Embryonic facial prominence (tissue), 1 donor: ENCODE measurements around the gene ANKRD34A.
A peak's percentile ranks its signal among the peaks of the same experiment; 100 is the strongest.

Experiments
- DNase-seq: peaks from one replicate; pipeline ENCODE4 v3.0.0-alpha.2; 2016; ENCODE audit errors: extremely low spot score

Gene ANKRD34A

DNA sequence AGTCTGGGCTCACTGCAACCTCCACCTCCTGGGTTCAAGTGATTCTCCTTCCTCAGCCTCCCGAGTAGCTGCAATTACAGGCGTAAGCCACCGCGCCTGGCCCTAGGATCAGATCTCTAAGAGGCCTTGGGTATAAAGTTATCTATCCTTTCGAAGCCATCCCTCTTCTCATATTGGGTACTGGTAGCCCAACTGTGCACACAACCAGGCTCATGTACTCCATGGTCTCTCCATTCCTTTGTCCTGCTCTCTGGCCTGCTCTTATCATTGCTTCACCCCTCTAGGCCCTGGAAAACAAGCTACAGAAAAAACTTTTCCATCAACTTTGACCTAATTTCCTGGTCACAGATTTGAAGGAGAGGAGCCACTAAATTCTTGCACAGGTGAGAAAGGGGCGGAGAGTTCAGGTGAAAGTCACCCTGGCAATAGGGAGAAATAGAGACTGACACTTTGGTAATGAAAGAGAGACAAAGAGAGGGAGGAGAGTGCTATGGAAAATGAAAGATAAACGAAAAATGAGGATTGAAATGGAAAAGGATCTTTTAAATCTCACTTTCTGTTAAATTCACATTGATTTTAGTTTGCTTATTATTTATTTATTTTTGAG lies 26.0 kb upstream of the ANKRD34A start:
- DNase-seq, result no peak

DNA sequence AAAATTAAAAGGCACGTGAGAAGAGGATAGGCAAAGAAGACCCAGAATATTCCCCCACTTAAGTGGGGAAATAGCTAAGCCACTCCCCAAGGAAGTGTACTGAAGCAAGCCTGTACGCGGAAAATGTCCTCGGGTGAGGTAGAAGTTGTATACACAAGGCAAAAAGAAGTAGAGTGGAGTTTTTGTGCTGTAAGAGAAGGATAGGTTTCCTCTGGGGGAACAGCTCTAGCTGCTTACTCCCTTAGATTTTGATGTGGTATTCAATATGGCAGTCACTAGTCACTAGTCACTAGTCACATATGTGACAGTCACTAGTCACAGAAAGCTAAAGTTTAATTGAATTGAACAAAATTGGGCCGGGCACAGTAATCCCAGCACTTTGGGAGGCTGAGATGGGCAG lies 24.4 kb upstream of the ANKRD34A start:
- no peak for DNase-seq

DNA sequence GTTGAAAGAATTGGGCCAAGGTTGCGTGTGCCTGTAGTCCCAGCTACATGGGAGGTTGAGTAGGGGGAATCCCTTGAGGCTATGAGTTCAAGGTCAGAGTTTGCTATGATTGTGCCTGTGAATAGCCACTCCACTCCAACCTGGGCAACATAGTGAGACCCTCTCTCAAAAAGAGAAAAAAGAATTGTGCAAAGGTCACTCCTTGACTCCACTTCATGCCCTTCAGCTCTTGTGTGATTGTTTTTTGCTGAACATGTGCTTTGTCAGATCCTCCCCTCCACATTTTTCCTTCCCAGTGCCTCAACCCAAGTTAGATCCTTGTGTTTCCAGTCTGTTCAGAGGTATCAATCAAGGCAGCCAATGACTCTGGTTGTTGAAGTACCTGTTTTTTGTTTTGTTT lies 23.6 kb upstream of the ANKRD34A start:
- DNase-seq, result no peak

DNA sequence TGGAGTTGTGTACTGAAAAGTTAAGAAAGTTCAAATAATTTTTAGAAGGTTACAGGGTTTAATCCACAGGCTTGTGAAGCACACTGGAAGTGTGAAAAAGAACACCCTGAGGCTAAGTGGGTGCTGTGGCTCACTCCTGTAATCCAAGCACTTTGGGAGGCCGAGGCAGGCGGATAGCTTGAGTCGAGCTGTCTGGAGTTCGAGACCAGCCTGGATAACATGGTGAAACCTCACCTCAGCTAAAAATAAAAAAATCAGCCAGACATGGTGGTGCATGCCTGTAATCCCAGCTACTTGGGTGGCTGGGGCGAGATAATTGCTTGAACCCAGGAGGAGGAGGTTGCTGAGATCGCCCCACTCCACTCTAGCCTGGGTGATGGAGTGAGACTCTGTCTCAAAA lies 22.2 kb upstream of the ANKRD34A start:
- DNase-seq, result no peak

DNA sequence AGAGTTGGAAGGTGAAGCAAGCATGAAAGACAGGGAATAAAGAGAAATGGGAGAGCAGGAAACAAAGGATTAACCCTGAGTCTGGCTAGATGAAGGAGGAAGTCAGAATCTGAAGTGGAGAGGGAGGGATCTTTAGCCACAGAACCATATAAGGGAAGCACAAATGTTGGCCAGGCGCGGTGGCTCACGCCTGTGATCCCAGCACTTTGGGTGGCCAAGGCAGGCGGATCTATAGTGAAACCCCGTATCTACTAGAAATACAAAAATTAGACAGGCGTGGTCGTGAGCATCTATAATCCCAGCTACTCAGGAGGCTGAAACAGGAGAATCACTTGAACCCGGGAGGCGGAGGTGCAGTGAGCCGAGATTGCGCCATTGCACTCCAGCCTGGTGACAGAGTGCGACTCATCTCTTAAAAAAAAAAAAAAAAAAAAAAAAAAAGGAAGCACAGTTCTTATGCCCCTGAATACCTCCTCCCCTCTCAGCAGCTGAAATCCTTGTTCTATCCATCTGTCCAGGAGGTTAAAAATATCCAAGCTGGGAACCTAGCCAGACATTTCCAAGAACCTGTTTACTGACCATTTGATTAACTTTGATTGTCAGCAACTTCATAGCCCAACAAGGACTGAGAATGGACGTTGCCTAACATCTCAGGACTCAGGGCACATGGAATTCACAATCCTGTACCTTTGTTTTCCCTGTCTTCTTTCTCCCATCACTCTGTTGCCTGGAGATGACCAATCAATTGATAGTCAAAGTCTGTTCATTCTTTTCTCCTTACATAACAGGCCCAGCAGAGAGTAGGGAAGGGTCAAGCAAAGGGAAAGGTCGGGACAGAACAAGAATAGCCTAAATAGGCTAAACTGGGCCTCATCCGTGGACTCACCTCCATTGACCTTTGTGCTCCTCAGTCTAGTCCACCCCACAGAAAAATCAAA lies 21.4 kb upstream of the ANKRD34A start:
- no peak for DNase-seq

DNA sequence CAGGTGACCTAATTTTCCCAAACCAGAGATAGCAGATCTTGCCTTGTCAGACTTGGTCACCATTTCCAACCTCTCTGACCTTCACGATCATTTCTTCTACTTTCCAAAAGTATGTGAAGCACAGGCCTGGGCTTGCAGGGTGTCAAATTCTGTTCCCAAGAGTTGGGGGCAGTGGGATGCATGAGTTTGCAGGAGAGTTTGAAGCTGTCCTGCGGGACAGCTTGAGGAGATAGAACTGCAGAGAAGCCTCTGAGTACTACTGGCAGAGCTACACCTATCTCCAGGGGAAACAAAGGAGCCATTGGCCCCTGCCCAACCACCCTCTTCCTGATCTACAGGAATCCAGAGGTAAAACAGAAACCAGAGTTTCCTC lies 20.7 kb upstream of the ANKRD34A start:
- DNase-seq, result no peak

DNA sequence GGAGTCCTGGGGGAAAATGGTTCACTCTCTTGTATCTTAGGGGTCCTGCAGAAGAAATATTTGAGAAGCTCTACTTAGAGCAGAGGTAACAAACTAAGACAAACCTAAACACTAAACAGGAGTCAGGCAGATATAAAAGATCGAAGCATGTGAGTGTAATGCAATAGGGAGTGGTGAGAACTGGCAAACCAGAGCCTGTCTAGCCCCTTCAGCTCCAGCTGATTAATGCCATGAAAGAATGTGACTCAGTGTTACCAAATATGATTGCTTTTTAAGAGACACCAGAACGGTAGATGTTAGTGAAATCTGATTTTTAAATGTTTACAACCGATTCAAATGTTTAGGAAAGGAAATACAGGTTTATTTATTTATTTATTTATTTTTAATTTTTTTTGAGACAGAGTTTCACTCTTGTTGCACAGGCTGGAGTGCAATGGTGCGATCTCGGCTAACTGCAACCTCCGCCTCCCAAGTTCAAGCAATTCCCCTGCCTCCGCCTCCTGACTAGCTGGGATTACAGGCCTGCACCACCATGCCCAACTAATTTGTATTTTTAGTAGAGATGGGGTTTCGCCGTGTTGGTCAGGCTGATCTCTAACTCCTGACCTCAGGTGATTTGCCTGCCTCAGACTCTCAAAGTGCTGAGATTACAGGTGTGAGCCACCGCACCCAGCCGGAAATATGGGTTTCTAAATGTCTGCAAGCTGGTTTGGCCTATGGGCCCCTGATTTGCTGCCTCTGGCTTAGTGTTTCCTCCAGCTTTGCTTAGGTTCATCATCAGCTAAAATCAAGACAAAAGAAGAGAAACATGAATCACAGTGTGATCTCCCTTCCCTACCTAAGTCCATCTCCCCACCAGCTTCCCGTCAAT lies 19.8 kb upstream of the ANKRD34A start:
- no peak for DNase-seq

DNA sequence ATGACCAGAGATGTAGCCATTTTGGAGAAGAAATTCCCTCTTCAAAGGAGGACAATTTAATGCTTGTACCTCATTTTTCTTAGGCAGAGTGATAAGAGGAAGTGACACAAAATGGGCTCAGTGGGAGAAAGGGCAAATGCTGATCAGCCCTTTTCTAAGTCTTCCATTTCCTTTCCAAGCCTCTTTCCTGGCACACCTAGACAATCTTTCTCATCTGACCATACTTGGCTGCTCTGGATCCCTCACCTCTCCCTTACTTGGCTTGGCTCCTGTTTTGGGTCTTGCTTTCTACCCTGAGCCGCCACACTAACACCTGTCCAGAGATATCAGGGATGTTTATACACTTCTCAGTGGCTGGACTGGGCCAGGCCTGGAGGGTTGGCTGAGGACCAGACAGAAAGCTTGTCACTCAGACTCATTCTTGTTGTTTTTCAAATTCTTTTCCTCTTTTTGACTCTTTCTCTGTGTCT lies 18.9 kb upstream of the ANKRD34A start:
- DNase-seq, result no peak

DNA sequence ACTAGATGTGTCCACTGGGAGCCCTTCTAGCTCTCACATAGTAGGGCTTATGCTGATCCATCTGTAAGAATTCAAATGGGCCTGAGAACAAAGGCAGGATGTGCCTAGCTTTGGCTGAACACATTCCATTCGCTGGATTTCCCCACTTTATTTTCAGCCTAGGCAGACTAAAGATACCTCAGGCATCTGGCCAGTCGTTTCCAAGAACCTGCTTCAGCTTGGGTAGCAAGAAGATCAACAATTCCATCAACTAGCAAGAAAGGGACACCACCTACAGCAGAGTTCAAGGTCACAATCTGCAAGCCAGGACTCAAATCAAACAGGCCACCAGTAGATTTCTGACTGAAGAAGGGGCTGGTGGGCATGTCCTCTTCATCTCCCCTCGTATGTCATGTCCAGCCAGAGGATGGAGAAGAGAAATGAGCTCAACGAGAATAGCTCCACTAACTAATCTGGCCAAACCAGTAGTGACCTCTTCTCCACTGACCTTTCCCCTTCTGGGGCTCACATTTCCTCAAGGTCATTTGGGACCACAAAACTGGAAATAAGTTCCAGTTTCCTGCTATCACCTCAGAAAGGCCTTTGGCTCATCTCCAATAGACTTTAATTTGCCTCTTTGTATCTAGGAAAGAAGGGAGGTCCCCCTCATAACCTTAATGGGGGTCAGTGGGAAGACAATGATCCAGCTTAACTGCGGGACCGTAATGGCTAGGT lies 17.8 kb upstream of the ANKRD34A start:
- no peak for DNase-seq

DNA sequence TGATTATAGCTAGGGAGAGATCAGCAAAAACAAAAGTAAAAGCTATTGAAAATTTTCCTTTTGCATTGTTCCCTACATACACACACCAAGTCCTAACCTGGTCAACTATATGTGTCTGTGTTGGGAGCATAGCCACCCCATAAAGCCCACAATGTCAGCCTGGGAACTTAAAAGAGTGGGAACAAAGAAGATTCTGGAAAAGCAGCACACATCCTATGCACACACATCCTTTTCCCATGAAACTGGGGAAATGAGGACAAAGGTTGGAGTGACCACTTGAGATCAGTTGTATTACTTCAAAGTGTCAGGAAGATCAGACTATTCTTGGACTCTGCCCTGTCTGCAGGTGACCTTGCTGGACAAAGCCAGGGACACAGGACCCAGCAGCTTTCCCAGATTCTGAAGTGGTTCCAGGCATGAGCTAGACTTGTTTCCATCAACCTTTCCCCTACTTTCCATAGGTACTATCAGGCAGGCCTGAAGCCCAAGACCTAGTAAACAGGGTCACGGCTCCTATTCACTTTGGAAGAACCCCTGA lies 16.2 kb upstream of the ANKRD34A start:
- DNase-seq, result no peak

DNA sequence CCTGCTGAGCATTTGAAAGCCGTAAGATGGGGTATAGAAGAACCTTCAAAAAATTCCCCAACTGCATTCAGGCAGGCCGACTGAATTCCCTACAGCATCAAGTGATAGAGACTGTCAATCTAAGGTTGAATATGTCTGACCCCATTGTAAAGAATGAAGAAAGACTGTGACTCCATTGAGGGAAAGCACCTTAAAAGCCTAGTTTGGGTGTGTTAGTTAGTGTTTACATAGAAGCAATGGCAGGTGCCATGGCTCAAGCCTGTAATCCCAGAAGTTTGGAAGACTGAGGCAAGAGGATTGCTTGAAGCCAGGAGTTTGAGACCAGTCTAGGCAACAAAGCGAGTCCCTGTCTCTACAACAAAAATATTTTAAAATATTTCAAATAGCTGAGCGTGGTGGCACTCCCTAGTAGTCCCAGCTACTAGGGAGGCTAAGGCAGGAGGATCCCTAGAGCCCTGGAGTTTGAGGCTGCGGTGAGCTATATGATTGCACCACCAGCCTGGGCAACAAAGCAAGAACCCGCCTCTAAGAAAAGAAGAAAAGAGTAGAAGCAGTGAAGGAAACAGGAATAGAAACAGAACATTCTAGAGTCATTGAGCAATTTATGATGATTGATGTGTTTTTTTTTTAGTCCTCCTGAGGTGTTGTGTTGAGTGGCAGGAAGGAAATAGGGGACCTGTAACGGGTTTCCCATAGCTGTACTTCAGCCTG lies 15.5 kb upstream of the ANKRD34A start:
- no peak for DNase-seq

DNA sequence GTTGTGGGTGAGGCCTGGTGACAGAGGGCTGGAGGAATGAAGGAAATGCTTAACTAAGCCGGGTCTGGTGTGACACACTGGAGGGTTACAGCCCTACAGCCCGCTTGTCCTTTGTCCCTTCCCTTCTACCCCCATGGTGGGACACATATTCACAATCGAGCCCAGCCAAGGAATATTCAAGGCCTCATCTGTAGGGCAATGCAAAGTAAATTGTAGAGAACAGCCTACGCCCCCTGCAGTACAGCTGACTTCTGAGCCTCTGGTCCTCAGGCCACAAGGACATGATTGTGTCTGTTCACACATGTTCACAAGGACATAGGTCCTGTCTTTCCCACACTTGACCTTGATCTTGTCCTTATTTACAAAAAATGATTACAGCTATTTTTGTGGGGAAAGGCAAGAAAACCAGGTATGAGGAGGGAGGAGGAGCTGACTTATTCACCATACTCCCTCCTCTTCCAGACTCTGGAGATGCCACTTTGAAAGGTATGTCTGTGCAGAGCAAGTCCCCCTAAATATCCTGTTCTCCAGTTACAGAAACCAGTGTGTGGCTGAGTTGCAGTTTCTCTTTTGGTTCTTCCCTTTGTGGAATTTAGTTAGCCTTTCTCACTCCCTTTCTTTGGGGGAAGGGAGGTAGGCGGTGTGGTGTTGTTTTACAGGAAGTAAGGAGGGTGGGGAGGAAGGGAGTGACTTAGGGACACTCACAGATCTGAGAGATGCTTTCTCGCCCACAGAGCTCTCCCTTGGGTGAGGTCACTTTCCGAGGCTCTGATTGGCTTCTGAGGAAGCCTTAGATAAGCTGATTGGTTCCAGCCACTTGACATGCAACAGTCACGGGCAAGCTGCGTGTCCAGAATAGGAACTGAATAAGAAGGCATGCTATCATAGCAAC lies 14.7 kb upstream of the ANKRD34A start:
- DNase-seq, result peak; percentile 84

DNA sequence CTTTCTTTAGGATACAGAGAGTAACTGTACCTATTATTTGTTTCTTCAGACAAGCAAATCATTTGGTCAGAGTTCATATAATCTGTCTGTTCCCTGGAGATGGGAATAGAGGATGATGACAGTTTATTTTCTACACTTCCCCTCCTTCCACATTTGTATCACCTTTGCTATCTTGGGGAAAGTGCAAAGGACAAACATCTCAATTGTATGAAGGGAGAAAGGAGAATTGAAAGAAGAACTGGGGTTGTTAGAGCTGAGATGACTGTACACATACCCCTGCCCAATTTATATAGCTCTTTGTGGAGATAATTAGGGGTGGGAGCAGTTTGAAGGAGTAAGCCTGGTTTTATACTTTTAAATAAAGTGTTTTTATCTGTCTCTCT lies 14.1 kb upstream of the ANKRD34A start:
- no peak for DNase-seq

DNA sequence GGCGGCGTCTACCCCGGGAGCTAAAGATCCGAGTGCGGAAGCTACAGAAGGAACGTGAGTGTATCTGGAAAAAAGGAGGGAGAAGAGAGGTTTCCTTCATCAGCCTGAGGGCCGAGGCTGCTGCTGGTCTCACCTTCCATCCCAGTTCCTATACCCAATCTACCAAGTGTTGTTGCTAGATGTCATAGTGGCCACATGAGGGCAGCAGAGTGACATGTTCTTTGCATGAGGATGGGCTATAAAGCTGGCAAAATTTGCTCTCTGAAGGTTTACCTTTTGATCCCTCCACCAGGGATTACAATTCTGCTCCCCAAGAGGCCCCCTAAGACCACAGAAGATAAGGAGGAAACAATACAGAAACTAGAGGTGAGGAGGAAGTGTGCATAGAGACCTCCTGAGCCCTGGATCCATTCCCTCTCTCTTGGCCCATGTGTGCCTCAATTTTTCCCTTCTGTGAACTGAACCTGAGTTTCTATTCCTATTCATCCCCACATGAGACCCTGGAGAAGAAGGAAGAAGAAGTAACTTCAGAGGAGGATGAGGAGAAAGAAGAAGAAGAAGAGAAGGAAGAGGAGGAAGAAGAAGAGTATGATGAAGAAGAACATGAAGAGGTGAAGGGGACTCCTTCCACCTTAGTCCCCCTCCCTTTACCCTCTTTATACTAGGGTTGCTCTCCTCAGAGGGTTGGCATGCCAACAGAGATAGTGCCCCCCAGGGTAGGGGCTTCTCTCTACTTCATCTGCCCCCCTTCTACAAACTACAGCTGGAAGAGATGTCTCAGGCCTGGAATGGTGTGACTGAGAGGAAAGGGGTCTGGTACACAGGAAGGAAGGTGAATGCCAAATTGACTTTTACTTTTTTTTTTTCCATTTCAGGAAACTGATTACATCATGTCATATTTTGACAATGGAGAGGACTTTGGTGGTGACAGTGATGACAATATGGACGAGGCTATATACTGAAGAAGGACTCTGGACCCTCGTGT lies 13.4 kb upstream of the ANKRD34A start:
- peak; percentile 69 for DNase-seq

DNA sequence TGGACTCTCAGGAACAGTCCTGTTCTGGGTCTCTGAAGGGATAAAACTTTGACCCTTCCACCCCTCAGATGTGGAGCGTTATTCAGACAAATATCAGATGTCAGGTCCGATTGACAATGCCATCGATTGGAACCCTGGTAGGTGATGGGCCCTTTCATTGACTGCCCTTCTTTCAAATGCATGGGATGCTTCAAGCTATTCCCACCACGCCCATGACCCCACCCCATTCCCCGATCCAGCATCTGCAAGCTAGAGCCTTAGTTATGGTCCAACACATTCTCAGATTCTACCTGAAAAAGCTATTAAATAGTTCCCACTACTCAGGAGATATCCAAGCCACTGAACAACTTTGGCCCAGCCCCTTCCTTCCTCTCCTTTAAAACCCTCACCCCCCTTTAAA lies 12.6 kb upstream of the ANKRD34A start:
- DNase-seq, result no peak

DNA sequence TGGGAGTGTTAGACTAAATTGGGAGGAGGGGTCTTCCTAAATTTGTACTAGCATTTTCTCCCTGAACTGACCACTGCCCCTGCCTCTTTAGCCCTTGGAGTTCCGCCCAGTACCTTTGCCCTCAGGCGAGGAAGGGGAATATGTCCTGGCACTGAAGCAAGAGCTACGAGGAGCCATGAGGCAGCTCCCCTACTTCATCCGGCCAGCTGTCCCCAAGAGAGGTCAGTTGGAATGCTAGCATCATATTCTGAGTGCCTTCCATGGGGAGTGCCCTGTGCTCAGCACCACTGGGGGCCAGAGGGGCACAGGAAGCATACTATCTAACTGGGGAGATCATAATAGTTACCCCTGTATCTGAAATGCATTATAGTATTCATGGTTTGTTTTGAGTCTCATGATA lies 10.8 kb upstream of the ANKRD34A start:
- DNase-seq, result no peak

DNA sequence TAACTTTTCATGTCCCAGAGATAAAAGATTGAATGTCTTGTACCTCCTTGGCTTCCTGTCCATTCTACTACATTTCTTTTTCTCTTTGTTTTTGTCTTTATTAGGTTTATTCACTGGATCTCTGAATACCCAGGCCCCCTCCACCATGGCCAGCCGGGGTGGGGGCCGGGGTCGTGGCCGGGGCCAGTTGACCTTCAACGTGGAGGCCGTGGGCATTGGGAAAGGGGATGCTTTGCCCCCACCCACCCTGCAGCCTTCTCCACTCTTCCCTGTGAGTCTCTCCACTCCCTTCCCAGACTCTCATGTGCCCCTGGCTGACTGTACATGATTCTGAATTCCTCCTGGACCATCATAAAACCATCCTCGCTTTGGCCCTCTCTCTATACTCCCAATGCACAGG lies 10.3 kb upstream of the ANKRD34A start:
- DNase-seq, result no peak

DNA sequence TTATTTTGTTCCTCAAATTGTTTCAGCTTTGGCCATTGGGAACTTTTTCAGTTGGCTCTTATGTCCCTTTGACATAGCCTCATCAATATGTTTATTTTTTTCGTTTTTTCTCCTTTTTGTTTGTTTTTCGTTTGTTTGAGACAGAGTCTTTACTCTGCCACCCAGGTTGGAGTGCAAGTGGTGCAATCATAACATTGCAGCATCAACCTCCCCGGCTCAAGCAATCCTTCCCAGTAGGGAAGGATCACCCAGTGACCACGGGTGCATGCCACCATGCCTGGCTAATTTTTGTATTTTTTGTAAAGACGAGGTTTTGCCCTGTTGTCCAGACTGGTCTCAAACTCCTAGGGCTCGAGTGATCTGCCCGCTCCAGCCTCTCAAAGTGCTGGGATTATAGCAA lies 8.2 kb upstream of the ANKRD34A start:
- no peak for DNase-seq

DNA sequence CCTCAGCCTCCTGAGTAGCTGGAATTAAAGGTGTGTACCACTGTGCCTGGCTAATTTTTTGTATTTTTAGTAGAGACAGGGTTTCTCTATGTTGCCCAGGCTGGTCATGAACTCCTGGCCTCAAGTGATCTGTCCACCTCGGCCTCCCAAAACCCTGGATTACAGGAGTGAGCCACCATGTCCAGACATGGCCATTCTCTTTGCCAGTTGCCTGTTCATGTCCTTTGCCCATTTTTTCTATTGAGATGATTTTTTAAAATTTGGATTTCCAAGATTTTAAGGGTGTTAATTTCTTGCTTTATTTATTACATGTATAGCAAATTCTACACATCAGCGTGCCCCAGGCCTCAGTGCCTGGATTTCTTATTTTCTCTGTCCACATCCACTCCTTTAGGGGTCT lies 2.9 kb upstream of the ANKRD34A start:
- DNase-seq, result no peak
